H1 (cell line): ENCODE measurements around the gene ELP4. TPM values are rescaled to one million over a fixed set of nuclear protein-coding genes. Genes with fewer than 3 reads are reported as not detected.

Experiments used
- CTCF ChIA-PET: fragments of 300-600 bp; sonication (Branson Sonifier 250); formaldehyde crosslinking; loops from one replicate; lab custom pipeline; 2021; ENCODE audit not compliant: partially characterized antibody; lab: Charles Lee
- POLR2A ChIA-PET: fragments of 300-600 bp; sonication (Branson Sonifier 250); formaldehyde crosslinking; loops from one replicate; lab custom pipeline; 2021; ENCODE audit warnings: inconsistent platforms; ENCODE audit not compliant: partially characterized antibody; lab: Charles Lee
- DNase-seq, 2 experiments: peaks; one replicate each; pipeline versions ENCODE4 v3.0.0 to v3.0.0-alpha.2; 2010 to 2022; ENCODE audit warnings: low spot score in 2 of 2, low read depth in 1 of 2, mixed read lengths in 1 of 2
- FAIRE-seq: peaks from 2 replicates; lab custom pipeline; 2011; peaks lifted over from hg19 to GRCh38; lab: Jason Lieb, UNC
- H2AFZ ChIP-seq: 2 replicates; pipeline ENCODE4 v1.8.1; 2012; ENCODE audit warnings: low read length, inconsistent platforms
- H2AK5ac ChIP-seq: 2 replicates; pipeline ENCODE4 v1.6.1; 2013; ENCODE audit warnings: low read depth, low read length
- H2BK120ac ChIP-seq: replicated peaks from 2 replicates; pipeline ENCODE3; 2013; ENCODE audit warnings: low read depth, low read length, inconsistent platforms
- H2BK12ac ChIP-seq: 2 replicates; pipeline ENCODE4 v1.6.1; 2013; ENCODE audit warnings: low read depth, low read length
- H2BK15ac ChIP-seq: 2 replicates; pipeline ENCODE4 v1.6.1; 2013; ENCODE audit warnings: low read length
- H2BK20ac ChIP-seq: 2 replicates; pipeline ENCODE4 v1.6.1; 2013; ENCODE audit warnings: low read length
- H2BK5ac ChIP-seq: 2 replicates; pipeline ENCODE4 v1.6.1; 2013; ENCODE audit warnings: low read depth, low read length
- H3K14ac ChIP-seq: 2 replicates; pipeline ENCODE4 v1.6.1; 2013; ENCODE audit warnings: inconsistent platforms; ENCODE audit not compliant: insufficient read length
- H3K18ac ChIP-seq: 2 replicates; pipeline ENCODE4 v1.6.1; 2013; ENCODE audit warnings: low read length; ENCODE audit errors: extremely low read depth
- H3K23ac ChIP-seq: 2 replicates; pipeline ENCODE4 v1.6.1; 2013; ENCODE audit warnings: inconsistent platforms; ENCODE audit not compliant: insufficient read length
- H3K23me2 ChIP-seq: 2 replicates; pipeline ENCODE4 v1.6.1; 2013; ENCODE audit warnings: low read depth, low read length
- H3K27ac ChIP-seq: 2 replicates; pipeline ENCODE4 v1.6.1; 2011; ENCODE audit warnings: low read depth, low read length, inconsistent platforms
- H3K27me3 ChIP-seq, 4 experiments: replicated peaks in 1 of 4; 1 replicate in 1 of 4; 2 replicates in 3 of 4; pipeline versions ENCODE4 v1.6.1 to v1.8.1; 2011 to 2013; ENCODE audit warnings: low read length in 3 of 4, mild to moderate bottlenecking in 3 of 4, inconsistent platforms in 2 of 4, mixed read lengths in 2 of 4, moderate library complexity in 1 of 4; ENCODE audit not compliant: control insufficient read depth in 3 of 4, insufficient read depth in 3 of 4; ENCODE audit errors: extremely low read depth in 1 of 4
- H3K36me3 ChIP-seq, 4 experiments: 2 replicates each; pipeline versions ENCODE4 v1.6.1 to v1.8.1; 2011 to 2013; ENCODE audit warnings: mild to moderate bottlenecking in 4 of 4, low read length in 3 of 4, moderate library complexity in 2 of 4, control low read depth in 1 of 4, inconsistent platforms in 1 of 4; ENCODE audit not compliant: insufficient read depth in 4 of 4, control insufficient read depth in 2 of 4
- H3K4ac ChIP-seq: replicated peaks from 2 replicates; pipeline ENCODE3; 2013; ENCODE audit warnings: low read length, low read depth, mixed read lengths, inconsistent platforms; ENCODE audit not compliant: insufficient read length
- H3K4me1 ChIP-seq, 4 experiments: replicated peaks in 1 of 4; 1 replicate in 1 of 4; 2 replicates in 3 of 4; pipeline versions ENCODE4 v1.6.1 to v1.8.1; 2011 to 2013; ENCODE audit warnings: low read length in 3 of 4, inconsistent platforms in 2 of 4, mixed read lengths in 1 of 4; ENCODE audit not compliant: insufficient read depth in 4 of 4, control insufficient read depth in 3 of 4
- H3K4me2 ChIP-seq, 2 experiments: 2 replicates each; pipeline versions ENCODE4 v1.6.1 to v1.8.1; 2011 to 2013; ENCODE audit warnings: low read depth in 2 of 2, low read length in 2 of 2, control low read depth in 1 of 2, inconsistent platforms in 1 of 2, mild to moderate bottlenecking in 1 of 2; ENCODE audit not compliant: insufficient read depth in 1 of 2
- H3K4me3 ChIP-seq, 4 experiments: fragments of 200-600, 300-600 bp in 1 of 4; sonication (generic), shearing (Covaris generic), sonication (Bioruptor Twin) in 1 of 4; 2 replicates each; pipeline versions ENCODE4 v1.5.1 to v1.8.1; 2011 to 2016; ENCODE audit warnings: low read length in 4 of 4, low read depth in 3 of 4, control low read depth in 2 of 4, inconsistent platforms in 2 of 4, mild to moderate bottlenecking in 2 of 4, mixed read lengths in 1 of 4, moderate library complexity in 1 of 4; ENCODE audit not compliant: insufficient read depth in 2 of 4; ENCODE audit errors: extremely low read depth in 1 of 4
- H3K56ac ChIP-seq: replicated peaks from 2 replicates; pipeline ENCODE3; 2013; ENCODE audit warnings: low read depth, mild to moderate bottlenecking, mixed read lengths, low read length, inconsistent platforms; ENCODE audit not compliant: insufficient read length
- H3K79me1 ChIP-seq: 2 replicates; pipeline ENCODE4 v1.6.1; 2013; ENCODE audit warnings: low read depth, low read length, control low read depth
- H3K79me2 ChIP-seq, 2 experiments: 2 replicates each; pipeline versions ENCODE4 v1.6.1 to v1.8.1; 2012 to 2013; ENCODE audit warnings: low read length in 2 of 2, mild to moderate bottlenecking in 2 of 2, inconsistent platforms in 1 of 2; ENCODE audit not compliant: insufficient read depth in 2 of 2, control insufficient read depth in 1 of 2
- H3K9ac ChIP-seq, 4 experiments: replicated peaks in 1 of 4; 1 replicate in 1 of 4; 2 replicates in 3 of 4; pipeline versions ENCODE4 v1.6.1 to v1.8.1; 2011 to 2013; ENCODE audit warnings: low read depth in 3 of 4, low read length in 3 of 4, control low read depth in 2 of 4, mild to moderate bottlenecking in 2 of 4, moderate library complexity in 2 of 4, inconsistent platforms in 1 of 4; ENCODE audit errors: extremely low read depth in 1 of 4
- H3K9me3 ChIP-seq, 2 experiments: 2 replicates each; pipeline versions ENCODE4 v1.6.1 to v1.8.1; 2012 to 2013; ENCODE audit warnings: mild to moderate bottlenecking in 2 of 2, moderate library complexity in 2 of 2, control low read depth in 1 of 2, inconsistent platforms in 1 of 2, low read depth in 1 of 2, low read length in 1 of 2, mixed read lengths in 1 of 2; ENCODE audit not compliant: insufficient read depth in 2 of 2
- H4K20me1 ChIP-seq, 2 experiments: replicated peaks in 1 of 2; 2 replicates each; pipeline versions ENCODE3 to v1.8.1; 2011 to 2013; ENCODE audit warnings: inconsistent platforms in 2 of 2, low read length in 2 of 2, mild to moderate bottlenecking in 1 of 2; ENCODE audit not compliant: insufficient read depth in 2 of 2, control insufficient read depth in 1 of 2
- H4K5ac ChIP-seq: 2 replicates; pipeline ENCODE4 v1.6.1; 2013; ENCODE audit warnings: low read length, low read depth, mixed read lengths, inconsistent platforms; ENCODE audit not compliant: insufficient read length
- H4K8ac ChIP-seq: 2 replicates; pipeline ENCODE4 v1.8.0; 2013; ENCODE audit warnings: mild to moderate bottlenecking, moderate library complexity, low read length, inconsistent platforms; ENCODE audit not compliant: insufficient read depth; ENCODE audit errors: extremely low read depth
- H4K91ac ChIP-seq: replicated peaks from 2 replicates; pipeline ENCODE3; 2013; ENCODE audit warnings: low read length, mixed read lengths, inconsistent platforms; ENCODE audit not compliant: insufficient read length
- GTF2F1 ChIP-seq: IDR thresholded peaks from 2 replicates; pipeline ENCODE4 v1.6.1; 2012; ENCODE audit warnings: low read depth, low read length, improper control_type of control experiment, borderline replicate concordance
- JUN ChIP-seq: IDR thresholded peaks from 2 replicates; pipeline ENCODE4 v1.6.1; 2011; ENCODE audit warnings: low read depth, mild to moderate bottlenecking, improper control_type of control experiment, low read length
- NANOG ChIP-seq: IDR thresholded peaks from 2 replicates; pipeline ENCODE4 v1.6.1; 2011; ENCODE audit warnings: low read length, low read depth, mild to moderate bottlenecking, inconsistent platforms; ENCODE audit not compliant: insufficient read depth, poor library complexity, severe bottlenecking
- POLR2A ChIP-seq, 2 experiments: IDR thresholded peaks; 1 replicate in 1 of 2; 2 replicates in 1 of 2; pipeline ENCODE4 v1.6.1; 2011; ENCODE audit warnings: low read depth in 2 of 2, low read length in 2 of 2, mild to moderate bottlenecking in 2 of 2; ENCODE audit errors: control extremely low read depth in 1 of 2
- RNF2 ChIP-seq: fragments of 200-900, 300-1000 bp; sonication (generic); IDR thresholded peaks from 2 replicates; pipeline ENCODE4 v1.7.1; 2016; ENCODE audit warnings: borderline replicate concordance, low read depth, mild to moderate bottlenecking, antibody characterized with exemption, low read length; ENCODE audit not compliant: poor library complexity, severe bottlenecking; ENCODE audit errors: missing control alignments
- RXRA ChIP-seq: IDR thresholded peaks from 2 replicates; pipeline ENCODE4 v1.6.1; 2011; ENCODE audit warnings: low read depth, mild to moderate bottlenecking, low read length, moderate library complexity; ENCODE audit not compliant: insufficient read depth
- SIRT6 ChIP-seq: IDR thresholded peaks from one replicate; pipeline ENCODE4 v1.7.1; 2012; ENCODE audit warnings: low read length, inconsistent platforms
- SIX5 ChIP-seq: IDR thresholded peaks from 2 replicates; pipeline ENCODE4 v1.6.1; 2011; ENCODE audit warnings: mild to moderate bottlenecking, low read depth, low read length
- TAF1 ChIP-seq: IDR thresholded peaks from 2 replicates; pipeline ENCODE4 v1.6.1; 2011; ENCODE audit warnings: mild to moderate bottlenecking, low read depth, low read length
- TBP ChIP-seq: IDR thresholded peaks from 2 replicates; pipeline ENCODE4 v1.6.1; 2011; ENCODE audit warnings: low read depth, low read length, improper control_type of control experiment
- YY1 ChIP-seq: IDR thresholded peaks from 2 replicates; pipeline ENCODE4 v1.6.1; 2011; ENCODE audit warnings: low read depth, mild to moderate bottlenecking, low read length
- WGBS, 2 experiments: shearing (Covaris generic) in 1 of 2; methylation state at CpG; one replicate each; pipeline versions ENCODE4 v1.1.6 to v1.1.7; 2013 to 2015; ENCODE audit warnings: low lambda C conversion rate in 2 of 2, mixed read lengths in 2 of 2, inconsistent platforms in 1 of 2, low coverage in 1 of 2, missing lambda C conversion rate in 1 of 2; ENCODE audit not compliant: insufficient replicate concordance in 2 of 2, insufficient coverage in 1 of 2, insufficient read length in 1 of 2; ENCODE audit errors: extremely low coverage in 1 of 2, missing lambda C conversion rate in 1 of 2; 5-methylcytosine and 5-hydroxymethylcytosine counted together
- polyA plus RNA-seq, 7 experiments: library from polyadenylated mRNA; depleted of rRNA in 3 of 7; stranded (reverse) in 5 of 7; unstranded in 2 of 7; fragments of >200 nt in 5 of 7; fragments of 200-250 nt in 2 of 7; gene quantifications; 1 replicate in 5 of 7; 2 replicates in 1 of 7; 4 replicates in 1 of 7; pipeline versions ENCODE4 v1.2.1 to v1.2.3, GENCODE V29; 2011 to 2013; ENCODE audit warnings: missing spikeins in 2 of 7, mixed read lengths in 2 of 7
- total RNA-seq: library from RNA; stranded (reverse); fragmentation: NEBNext Ultra II Directional; extraction: Animal tissue kit (Norgen Biotek cat#: 25700); gene quantifications from 2 replicates; pipeline ENCODE4 v1.2.1, GENCODE V29; 2021

The ELP4 gene
- total and polyA plus RNA-seq, 2 of the 8 experiments (the other 6 are each of a cell fraction or from before 2014, with no cell fraction given) = 14.0 to 18.6 TPM

DNA sequence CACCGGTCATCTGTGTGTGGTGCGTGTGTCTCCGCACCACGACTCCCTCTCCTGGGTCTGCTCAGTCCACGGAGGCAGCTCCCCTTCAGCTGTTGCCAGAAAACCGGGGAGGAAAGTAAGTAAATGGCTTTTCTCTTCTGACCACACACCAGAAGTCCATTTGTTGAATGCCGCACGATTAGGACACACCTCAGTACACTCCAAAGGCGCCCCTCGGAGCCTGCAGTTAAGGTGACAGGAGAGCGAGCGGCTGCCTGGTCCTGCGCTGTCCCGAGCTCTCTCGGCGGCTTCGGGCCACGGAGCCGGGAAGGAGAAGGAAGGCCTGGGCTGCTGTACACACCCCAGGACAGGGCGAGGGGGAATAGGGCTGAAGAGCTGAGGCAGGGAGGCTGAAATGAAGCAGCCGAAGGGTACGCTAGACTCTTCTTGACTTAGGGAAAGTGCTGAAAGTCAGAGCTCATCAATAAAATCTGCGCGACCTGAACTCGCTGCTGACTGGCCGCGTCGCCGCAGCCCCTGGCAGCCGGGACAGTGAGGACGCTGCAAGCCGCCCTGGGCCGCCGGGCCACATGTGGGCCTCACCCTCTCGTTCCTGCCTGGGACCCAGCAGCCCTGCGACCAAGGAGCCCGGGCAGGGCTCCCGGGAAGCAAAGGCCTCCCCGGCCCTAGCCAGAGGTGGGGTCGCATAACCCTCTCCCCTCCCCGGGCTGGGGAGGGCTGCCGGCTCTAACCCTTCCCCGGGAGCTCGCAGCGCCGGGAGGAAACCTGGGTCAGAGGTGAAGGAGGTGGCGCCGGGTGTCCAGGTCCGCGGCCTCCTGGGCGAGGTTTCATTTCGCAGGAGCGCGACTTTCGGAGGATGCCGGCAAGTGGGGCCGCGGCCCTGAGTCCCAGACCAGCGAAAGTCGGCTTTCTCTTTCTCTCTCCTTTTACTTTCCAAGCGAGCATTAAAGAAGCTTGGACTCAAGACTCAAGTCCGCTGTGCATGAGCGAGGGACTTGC, 303.1 kb downstream of the ELP4 start:
- H3K9me3 ChIP-seq = no peaks in the 10 kb centered on the region
- no peak overlapping the region for H4K91ac ChIP-seq
- H3K14ac ChIP-seq = no peak overlapping the region
- WGBS, 2 experiments = 2% methylated on average over 53 of the region's 63 CpGs; no CpG with 5 or more reads in 1 of the 2 experiments
- no peaks in the 10 kb centered on the region for H3K79me1 ChIP-seq
- H3K9ac ChIP-seq = no peak overlapping the region
- H2AFZ ChIP-seq = no peak overlapping the region
- H3K23me2 ChIP-seq = peaks cover 5% of the 10 kb centered on the region; the same call in 1 of the 2 replicates
- no peak for FAIRE-seq
- H3K56ac ChIP-seq = no peak overlapping the region
- H3K27ac ChIP-seq = no peak overlapping the region
- no peak overlapping the region; the same call in none of the 2 replicates for H3K18ac ChIP-seq
- no peak overlapping the region for H2AK5ac ChIP-seq
- no peak overlapping the region for H2BK120ac ChIP-seq
- H3K36me3 ChIP-seq = no peaks in the 10 kb centered on the region; a peak in 1 of 8 replicates
- peak overlapping the region in 3 of 4 experiments; percentile 19 to 62 (median 36); a peak in 4 of 8 replicates for H3K4me3 ChIP-seq
- peak in 1 of 2 experiments; percentile 69 for DNase-seq
- H3K4ac ChIP-seq = no peak overlapping the region
- no peaks in the 10 kb centered on the region for H3K79me2 ChIP-seq
- H4K8ac ChIP-seq = peak overlapping the region; percentile 41
- H3K27me3 ChIP-seq = peaks cover 85 to 99% (median 96%) of the 10 kb centered on the region in 4 experiments
- peak overlapping the region; percentile 74 to 91 for H3K4me2 ChIP-seq
- no peak overlapping the region for H2BK5ac ChIP-seq
- POLR2A ChIA-PET = interaction anchor here (0.8 to 1.9 kb wide), 4 partner anchors 10 to 14 kb away, joined by 3 to 9 read pairs (median 6); no protein-coding TSS in a partner anchor
- H4K5ac ChIP-seq = no peak overlapping the region
- no peak overlapping the region for H2BK20ac ChIP-seq
- peak overlapping the region; percentile 88; the same call in 1 of the 2 replicates for H2BK15ac ChIP-seq
- CTCF ChIA-PET = interaction anchor here (0.6 to 3.4 kb wide), 8 partner anchors 8 to 702 kb away, joined by 3 to 17 read pairs (median 6); no protein-coding TSS in a partner anchor
- no peak overlapping the region for H3K23ac ChIP-seq
- H2BK12ac ChIP-seq = peak overlapping the region; percentile 90; the same call in 1 of the 2 replicates
- H3K4me1 ChIP-seq = peaks cover 12 to 55% (median 49%) of the 10 kb centered on the region in 4 experiments
- H4K20me1 ChIP-seq = peaks cover 0 to 12% of the 10 kb centered on the region in 2 experiments
- TF ChIP-seq YY1 (no peak), RXRA (no peak), POLR2A (IDR thresholded peaks at IDR 0.05; ENCODE audit: control extremely low read depth in 1 of 2, low read depth in 2 of 2, low read length in 2 of 2) (no peak), GTF2F1 (no peak), SIX5 (no peak), NANOG (no peak), JUN (no peak), RNF2 (peak; percentile 93), SIRT6 (no peak), TBP (no peak), TAF1 (no peak)
